ENCODE results near the gene ASTL.

Gene ASTL

GRCh38 chr2:96112501-96113366, 25.6 kb downstream of the ASTL start:
- no peak for DNase-seq

GRCh38 chr2:96111823-96112500, 26.3 kb downstream of the ASTL start:
- DNase-seq = no peak

- no peak for DNase-seq
Measured at GRCh38 chr2:96111257-96111640, 27.1 kb downstream of the ASTL start.

- no peak for DNase-seq
Measured at GRCh38 chr2:96110621-96111256, 27.6 kb downstream of the ASTL start.

- no peak for DNase-seq
Measured at GRCh38 chr2:96109931-96110511, 28.3 kb downstream of the ASTL start.

GRCh38 chr2:96109361-96109680, 29.0 kb downstream of the ASTL start:
- no peak for DNase-seq

GRCh38 chr2:96108541-96109360, 29.6 kb downstream of the ASTL start:
- DNase-seq = no peak

GRCh38 chr2:96108151-96108540, 30.2 kb downstream of the ASTL start:
- DNase-seq = no peak

GRCh38 chr2:96107708-96108065, 30.6 kb downstream of the ASTL start:
- DNase-seq = no peak

- DNase-seq = no peak
Measured at GRCh38 chr2:96106991-96107707, 31.2 kb downstream of the ASTL start.

- DNase-seq = no peak
Measured at GRCh38 chr2:96105994-96106715, 32.1 kb downstream of the ASTL start.

GRCh38 chr2:96105152-96105915, 33.0 kb downstream of the ASTL start:
- no peak for DNase-seq

- no peak for DNase-seq
Measured at GRCh38 chr2:96104487-96104861, 33.8 kb downstream of the ASTL start.

- DNase-seq = peak; percentile 34 to 44
Measured at GRCh38 chr2:96103761-96104486, 34.4 kb downstream of the ASTL start.

- no peak for DNase-seq
Measured at GRCh38 chr2:96103187-96103601, 35.1 kb downstream of the ASTL start.

GRCh38 chr2:96102596-96103186, 35.6 kb downstream of the ASTL start:
- DNase-seq = no peak

GRCh38 chr2:96100893-96101304, 37.4 kb downstream of the ASTL start:
- no peak for DNase-seq

- DNase-seq = no peak
Measured at GRCh38 chr2:96099861-96100798, 38.2 kb downstream of the ASTL start.
